G401 (cell line): ENCODE data around the gene IGF1R. TPM values are rescaled to one million over a fixed set of nuclear protein-coding genes. Genes with fewer than 3 reads are reported as not detected.
A peak's percentile ranks its signal among the peaks of the same experiment; 100 is the strongest.

ENCODE experiments used
- DNase-seq: peaks from one replicate; pipeline ENCODE4 v3.0.0-alpha.2; 2015; ENCODE audit warnings: low spot score
- in situ Hi-C: cut with HindIII; loops from 2 replicates; pipeline ENCODE4 v1.10.0; 2016; ENCODE audit warnings: low sequenced_read_pairs, mixed read lengths
- total RNA-seq: library from RNA; depleted of rRNA; stranded (reverse); fragments of >200 nt; shearing (Covaris generic); gene quantifications from 2 replicates; pipeline ENCODE4 v1.2.3, GENCODE V29; 2014

The IGF1R gene
- total RNA-seq, 1 experiment from 2014 or later, result 21.0 TPM

- in situ Hi-C loops, result no loop called here
- no peak for DNase-seq
Measured at GRCh38 chr15:98860281-98861041, 212.1 kb downstream of the IGF1R start.

GRCh38 chr15:98861188-98861587 is 212.8 kb downstream of the IGF1R start:
- in situ Hi-C loops, result no loop called here
- DNase-seq, result no peak

- no peak for DNase-seq
- in situ Hi-C loops, result no loop called here
Measured at GRCh38 chr15:98863983-98864382, 215.6 kb downstream of the IGF1R start.

GRCh38 chr15:98865397-98866339 is 217.3 kb downstream of the IGF1R start:
- in situ Hi-C loops, result no loop called here
- DNase-seq, result peak; percentile 42

- DNase-seq, result no peak
- in situ Hi-C loops, result no loop called here
Measured at GRCh38 chr15:98866511-98866910, 218.2 kb downstream of the IGF1R start.

- in situ Hi-C loops, result no loop called here
- DNase-seq, result no peak
Measured at GRCh38 chr15:98868564-98868963, 220.2 kb downstream of the IGF1R start.

GRCh38 chr15:98870788-98871187 is 222.4 kb downstream of the IGF1R start:
- in situ Hi-C loops, result no loop called here
- peak; percentile 90 for DNase-seq

GRCh38 chr15:98872774-98873173 is 224.4 kb downstream of the IGF1R start:
- DNase-seq, result no peak
- in situ Hi-C loops, result no loop called here

- in situ Hi-C loops, result no loop called here
- DNase-seq, result peak; percentile 26
Measured at GRCh38 chr15:98873441-98874218, 225.3 kb downstream of the IGF1R start.

GRCh38 chr15:98874370-98874769 is 226.0 kb downstream of the IGF1R start:
- in situ Hi-C loops, result no loop called here
- no peak for DNase-seq

- DNase-seq, result no peak
- in situ Hi-C loops, result no loop called here
Measured at GRCh38 chr15:98874773-98875172, 226.4 kb downstream of the IGF1R start.

GRCh38 chr15:98875309-98875708 is 227.0 kb downstream of the IGF1R start:
- in situ Hi-C loops, result no loop called here
- DNase-seq, result no peak

- no peak for DNase-seq
- in situ Hi-C loops, result no loop called here
Measured at GRCh38 chr15:98876451-98877369, 228.4 kb downstream of the IGF1R start.

- DNase-seq, result no peak
- in situ Hi-C loops, result no loop called here
Measured at GRCh38 chr15:98878172-98878571, 229.8 kb downstream of the IGF1R start.

GRCh38 chr15:98878862-98879261 is 230.5 kb downstream of the IGF1R start:
- DNase-seq, result no peak
- in situ Hi-C loops, result no loop called here

GRCh38 chr15:98881526-98882520 is 233.5 kb downstream of the IGF1R start:
- in situ Hi-C loops, result no loop called here
- DNase-seq, result peak; percentile 30

GRCh38 chr15:98883478-98883877 is 235.1 kb downstream of the IGF1R start:
- in situ Hi-C loops, result no loop called here
- no peak for DNase-seq
